Activated CD4-positive, CD25-positive, alpha-beta regulatory T cell treated with anti-CD3 and anti-CD28 coated beads, Interleukin-2, amount 50 U/mL, for 72 hours (primary cell): Measurements from ENCODE around the gene GPATCH2.
"Not testable (repeated sequence)": the region's sequence is repeated elsewhere in the genome, so short reads cannot be mapped to it uniquely, and the experiment has no call there.

Experiments
- DNase-seq: peaks from one replicate; pipeline ENCODE4 v3.0.0; 2021

Gene GPATCH2

DNA sequence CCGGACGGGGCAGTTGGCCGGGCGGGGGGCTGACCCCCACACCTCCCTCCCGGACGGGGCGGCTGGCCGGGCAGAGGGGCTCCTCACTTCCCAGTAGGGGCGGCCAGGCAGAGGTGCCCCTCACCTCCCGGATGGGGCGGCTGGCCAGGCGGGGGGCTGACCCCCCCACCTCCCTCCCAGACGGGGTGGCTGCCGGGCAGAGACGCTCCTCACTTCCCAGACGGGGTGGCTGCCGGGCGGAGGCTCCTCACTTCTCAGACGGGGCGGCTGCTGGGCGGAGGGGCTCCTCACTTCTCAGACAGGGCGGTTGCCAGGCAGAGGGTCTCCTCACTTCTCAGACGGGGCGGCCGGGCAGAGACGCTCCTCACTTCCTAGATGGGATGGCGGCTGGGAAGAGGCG, 107.0 kb downstream of the GPATCH2 start:
- not testable (repeated sequence) for DNase-seq

- DNase-seq, result no peak
Observed at GRCh38 chr1:217522277-217522676, 108.6 kb downstream of the GPATCH2 start.

DNA sequence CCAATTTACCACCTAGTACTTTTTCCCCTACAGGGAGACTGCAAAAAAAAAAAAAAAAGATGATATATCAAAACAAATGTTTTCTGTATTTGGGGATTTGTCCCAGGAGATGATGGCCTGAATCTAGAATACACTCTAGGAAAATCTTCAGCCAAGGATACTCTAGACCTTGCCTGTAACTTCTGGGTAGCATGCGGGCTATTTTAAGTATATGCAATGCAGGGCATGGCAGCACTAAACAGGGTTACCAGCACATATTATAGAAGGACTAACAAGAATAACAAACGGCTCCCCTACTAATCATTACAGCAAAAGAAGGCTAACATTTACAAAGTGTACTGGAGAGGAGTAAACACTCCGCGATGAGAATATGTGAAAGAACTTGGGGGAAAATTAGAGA, 109.6 kb downstream of the GPATCH2 start:
- DNase-seq, result no peak

- DNase-seq, result no peak
Observed at GRCh38 chr1:217506878-217507277, 124.0 kb downstream of the GPATCH2 start.

- no peak for DNase-seq
Observed at GRCh38 chr1:217498209-217498608, 132.7 kb downstream of the GPATCH2 start.

GRCh38 chr1:217495249-217495648, 135.6 kb downstream of the GPATCH2 start:
- no peak for DNase-seq

DNA sequence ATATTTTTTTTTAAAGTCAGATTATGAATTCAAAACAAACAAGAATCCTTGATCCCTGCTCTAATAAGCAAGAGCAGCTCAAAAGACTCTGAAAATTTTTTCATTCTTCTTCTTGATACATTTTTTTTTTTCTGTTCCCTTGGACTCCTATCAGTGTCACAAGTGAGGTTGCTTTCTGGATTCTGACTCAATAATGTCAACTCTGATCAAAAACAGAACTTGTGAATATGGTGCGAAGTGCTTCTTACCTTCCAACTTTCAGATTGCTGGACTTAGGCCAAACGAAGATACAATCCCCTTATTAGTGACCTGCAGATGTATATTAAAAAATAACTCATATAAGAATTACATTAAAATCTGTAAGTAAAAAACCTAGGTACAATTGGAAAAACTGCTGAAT, 136.1 kb downstream of the GPATCH2 start:
- no peak for DNase-seq

DNA sequence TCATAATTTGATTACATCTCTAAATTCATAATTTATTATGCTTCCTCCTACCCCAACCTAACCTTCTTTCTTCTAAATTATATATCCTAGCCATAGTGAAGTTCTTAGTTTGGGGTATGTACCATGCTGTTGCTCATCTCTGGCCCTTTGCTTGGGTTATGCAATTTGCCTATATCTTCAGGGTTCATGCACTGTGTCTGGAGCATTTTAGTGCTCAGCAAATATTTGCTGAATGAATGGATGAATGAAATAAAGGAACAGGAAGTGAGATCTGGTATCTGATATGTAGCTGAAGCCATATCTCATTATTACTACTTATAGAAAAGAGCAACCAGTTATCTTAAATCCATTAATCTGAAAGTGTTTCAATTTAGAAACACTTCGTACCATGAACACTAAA, 137.6 kb downstream of the GPATCH2 start:
- DNase-seq, result no peak

GRCh38 chr1:217484871-217485270, 146.0 kb downstream of the GPATCH2 start:
- DNase-seq, result no peak

GRCh38 chr1:217482356-217483102, 148.4 kb downstream of the GPATCH2 start:
- peak; percentile 52 for DNase-seq

DNA sequence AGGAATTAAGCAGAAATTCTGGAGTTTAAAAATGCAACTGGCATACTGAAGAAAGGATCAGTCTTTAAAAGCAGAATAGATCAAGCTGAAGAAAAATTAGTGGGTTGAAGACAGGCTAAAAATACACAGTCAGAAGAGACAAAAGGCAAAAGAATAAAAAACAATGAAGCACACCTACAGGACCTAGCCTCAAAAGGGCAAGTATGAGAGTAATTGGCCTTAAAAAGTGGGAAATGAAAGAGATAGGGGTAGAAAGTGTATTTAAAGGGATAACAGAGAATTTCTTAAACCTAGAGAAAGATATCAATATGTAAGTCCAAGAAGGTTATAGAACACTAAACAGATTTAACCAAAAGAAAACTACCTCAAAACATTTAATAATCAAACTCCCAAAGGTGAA, 152.4 kb downstream of the GPATCH2 start:
- no peak for DNase-seq

- DNase-seq, result no peak
Observed at GRCh38 chr1:217472915-217473314, 158.0 kb downstream of the GPATCH2 start.

- no peak for DNase-seq
Observed at GRCh38 chr1:217471403-217471802, 159.5 kb downstream of the GPATCH2 start.

DNA sequence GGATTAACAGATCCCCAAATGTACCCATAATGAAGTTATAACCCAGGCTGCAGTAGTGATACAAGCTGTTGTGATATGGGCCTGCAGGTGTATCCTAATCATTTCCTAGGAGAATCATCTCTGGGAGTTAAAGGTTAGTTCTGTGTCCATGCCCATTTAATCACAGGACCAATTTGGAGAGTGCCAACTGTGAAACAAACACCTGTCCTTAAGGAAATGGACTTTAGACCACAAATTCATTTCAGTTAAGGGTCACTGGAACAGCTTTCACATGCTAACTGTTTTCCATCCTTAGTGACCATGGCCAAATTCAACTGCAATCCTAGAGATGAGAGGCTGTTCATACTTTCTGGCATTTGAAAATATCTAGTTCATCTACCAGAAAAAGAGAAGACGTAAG, 160.9 kb downstream of the GPATCH2 start:
- no peak for DNase-seq

DNA sequence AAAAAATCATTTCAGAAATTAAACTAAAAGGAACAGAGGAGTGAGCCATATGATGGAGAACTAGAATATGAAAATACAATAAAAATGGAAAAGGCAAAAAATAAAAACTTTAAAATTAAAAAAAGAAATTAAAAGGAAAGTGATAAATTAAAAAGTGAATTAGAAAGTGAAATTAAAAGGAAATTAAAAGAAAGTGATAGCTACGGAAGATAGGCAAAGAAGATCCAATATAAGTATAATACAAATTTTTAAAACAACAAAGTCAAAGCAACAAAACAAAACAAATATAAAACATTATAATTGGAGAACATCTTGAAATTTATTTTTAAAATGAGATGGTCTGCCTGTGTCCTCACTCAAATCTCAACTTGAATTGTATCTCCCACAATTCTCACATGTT, 165.8 kb downstream of the GPATCH2 start:
- DNase-seq, result no peak

DNA sequence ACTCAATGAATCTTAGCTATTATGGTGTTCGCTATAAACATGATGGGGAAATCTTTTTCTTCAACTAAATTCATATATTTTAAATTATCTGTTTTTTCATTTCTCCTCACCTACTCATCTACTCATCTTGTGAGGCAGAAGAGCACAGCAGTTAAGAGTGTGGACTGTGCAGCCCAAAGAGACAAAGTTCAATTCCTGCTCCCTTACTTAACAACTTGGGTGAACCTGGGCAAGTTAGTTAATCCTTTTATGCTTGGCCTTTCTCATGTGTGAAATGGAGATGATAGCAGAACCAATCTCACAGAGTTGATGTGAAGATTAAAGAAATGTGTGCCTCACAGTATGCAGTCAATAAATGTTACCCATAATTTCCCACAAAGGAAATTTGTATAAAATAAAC, 168.2 kb downstream of the GPATCH2 start:
- no peak for DNase-seq

DNA sequence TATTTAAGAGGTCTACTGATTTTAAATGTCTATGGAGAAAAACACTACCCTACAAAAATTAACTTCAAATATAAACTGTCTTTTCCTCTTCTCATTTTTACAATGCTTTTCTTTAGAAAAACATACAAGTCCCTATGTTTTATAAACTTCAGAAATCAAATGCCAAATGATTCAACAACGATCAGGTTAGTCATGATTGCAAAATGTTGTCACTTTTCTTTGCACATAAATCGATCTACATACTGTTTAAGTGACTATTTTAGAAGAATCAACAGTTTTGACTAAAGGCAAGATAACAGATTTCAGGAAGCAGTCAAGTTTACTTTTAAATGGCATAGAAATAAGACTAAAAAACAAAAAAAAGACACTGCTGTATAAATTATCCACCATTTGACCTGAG, 168.7 kb downstream of the GPATCH2 start:
- DNase-seq, result no peak

- DNase-seq, result no peak
Observed at GRCh38 chr1:217457016-217457415, 173.9 kb downstream of the GPATCH2 start.

- DNase-seq, result no peak
Observed at GRCh38 chr1:217456261-217456660, 174.6 kb downstream of the GPATCH2 start.

GRCh38 chr1:217453816-217454215, 177.1 kb downstream of the GPATCH2 start:
- no peak for DNase-seq

GRCh38 chr1:217449370-217449769, 181.5 kb downstream of the GPATCH2 start:
- DNase-seq, result no peak

DNA sequence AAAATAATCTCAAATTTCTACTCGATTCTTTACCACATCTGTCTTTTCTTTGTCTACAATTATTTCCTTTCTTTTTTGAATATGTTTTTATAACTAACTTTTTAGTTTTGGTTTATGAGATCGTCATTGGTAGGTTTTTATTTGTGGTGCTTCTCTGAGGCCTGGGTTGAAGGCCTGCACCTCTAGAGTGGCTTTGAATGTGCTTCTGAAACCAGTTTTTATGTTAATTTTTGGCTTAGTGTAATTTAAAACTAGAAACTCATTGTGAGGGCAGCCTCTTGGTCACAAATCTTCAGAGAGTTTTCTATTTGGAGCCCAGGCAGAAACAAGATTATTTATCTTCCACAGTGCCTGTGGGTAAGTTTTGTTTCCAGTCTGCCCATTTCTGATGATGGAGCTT, 187.0 kb downstream of the GPATCH2 start:
- no peak for DNase-seq

- no peak for DNase-seq
Observed at GRCh38 chr1:217437376-217437775, 193.5 kb downstream of the GPATCH2 start.

DNA sequence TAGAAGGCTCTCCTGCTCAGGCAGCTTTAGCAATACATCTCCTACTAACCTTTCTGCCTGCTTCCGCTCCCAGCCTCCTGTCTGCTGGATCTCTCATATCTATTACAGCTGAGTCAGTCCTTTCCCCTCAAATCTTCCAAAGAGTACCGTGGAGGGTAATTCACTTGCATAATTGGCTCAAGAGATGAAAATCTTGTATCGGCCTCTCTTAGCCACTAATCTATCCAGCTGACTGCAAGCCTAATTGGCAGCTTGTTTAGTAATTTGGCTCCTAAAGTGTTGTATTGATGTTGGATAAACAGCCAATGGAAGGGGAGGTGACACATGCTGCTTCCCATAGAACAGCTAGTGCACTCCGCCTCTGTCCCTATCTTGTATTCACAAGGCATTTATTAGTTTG, 195.7 kb downstream of the GPATCH2 start:
- no peak for DNase-seq

DNA sequence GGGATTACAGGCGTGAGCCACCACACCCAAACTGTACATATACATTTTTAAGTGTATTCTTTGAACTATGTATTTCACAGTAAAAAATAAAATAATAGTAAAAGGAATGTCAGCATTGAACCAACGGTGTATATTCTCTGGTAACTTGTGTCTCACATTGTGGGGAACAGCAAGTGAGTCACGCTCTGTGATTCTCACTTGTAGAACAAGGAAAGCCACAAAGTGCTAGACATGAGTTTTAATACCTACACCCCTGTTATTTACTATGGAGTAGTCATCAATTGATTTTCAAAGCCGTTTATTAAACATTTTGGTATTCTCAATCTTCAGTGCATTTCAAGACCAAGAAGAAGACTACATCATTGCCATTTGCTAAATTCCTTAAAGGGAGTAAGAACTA, 197.2 kb downstream of the GPATCH2 start:
- no peak for DNase-seq
